Measurements from ENCODE around the gene MYOZ1.

MYOZ1 gene

DNA sequence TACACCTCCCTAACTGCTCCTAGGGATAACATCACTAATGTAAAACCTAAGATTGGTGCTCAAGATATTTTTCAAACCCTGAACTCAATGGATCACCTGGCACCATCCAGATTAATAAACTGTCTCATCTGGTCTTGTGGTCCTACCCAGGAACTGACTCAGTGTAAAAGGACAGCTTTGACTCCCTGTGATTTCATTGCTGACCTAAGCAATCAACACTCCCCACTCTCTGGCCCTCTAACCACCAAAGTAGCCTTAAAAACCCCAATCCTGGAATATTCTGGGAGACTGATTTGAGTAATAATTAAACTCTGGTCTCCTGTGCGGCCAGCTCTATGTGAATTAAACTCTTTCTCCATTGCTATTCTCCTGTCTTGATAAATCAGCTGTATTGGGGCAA is 43.9 kb downstream of the MYOZ1 start:
- no peak for DNase-seq (ENCODE audit: low read depth in 2 of 2)

- no peak for DNase-seq (ENCODE audit: low read depth in 2 of 2)
Measured at GRCh38 chr10:73593812-73594211, 47.5 kb downstream of the MYOZ1 start.

- DNase-seq (ENCODE audit: low read depth in 2 of 2) = no peak
Measured at GRCh38 chr10:73593110-73593509, 48.2 kb downstream of the MYOZ1 start.

- no peak for DNase-seq (ENCODE audit: low read depth in 2 of 2)
Measured at GRCh38 chr10:73591935-73592699, 49.2 kb downstream of the MYOZ1 start.

- no peak for DNase-seq (ENCODE audit: low read depth in 2 of 2)
Measured at GRCh38 chr10:73590881-73591799, 50.1 kb downstream of the MYOZ1 start, which contains the start of gene USP54. TSS of gene USP54 (minus strand) at chr10:73591342. CDS start at chr10:73575658, 15,684 bp downstream.

- no peak for DNase-seq (ENCODE audit: low read depth in 2 of 2)
Measured at GRCh38 chr10:73589563-73590126, 51.6 kb downstream of the MYOZ1 start.

- DNase-seq (ENCODE audit: low read depth in 2 of 2) = no peak
Measured at GRCh38 chr10:73588656-73589055, 52.6 kb downstream of the MYOZ1 start.

GRCh38 chr10:73586583-73586984 is 54.7 kb downstream of the MYOZ1 start:
- no peak for DNase-seq (ENCODE audit: low read depth in 2 of 2)

GRCh38 chr10:73585327-73585726 is 55.9 kb downstream of the MYOZ1 start:
- DNase-seq (ENCODE audit: low read depth in 2 of 2) = no peak

DNA sequence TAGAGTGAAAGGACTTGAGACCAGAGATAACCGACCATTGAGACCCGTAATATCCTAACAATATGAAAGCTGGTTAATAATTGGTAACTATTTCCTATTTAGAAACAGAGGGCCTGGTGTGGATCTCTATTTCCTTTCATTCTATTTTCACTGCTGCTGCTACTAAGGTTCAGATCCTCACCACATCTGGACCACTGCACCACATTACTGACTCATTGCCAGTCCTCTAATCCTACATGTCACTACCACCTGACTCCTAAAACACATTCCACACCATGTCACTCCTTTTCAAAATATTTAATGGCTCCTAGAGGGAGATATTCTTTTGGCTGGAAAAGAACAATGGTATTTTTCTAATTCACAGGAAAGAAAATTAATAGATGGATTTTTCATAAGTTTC is 56.5 kb downstream of the MYOZ1 start:
- DNase-seq (ENCODE audit: low read depth in 2 of 2) = no peak

DNA sequence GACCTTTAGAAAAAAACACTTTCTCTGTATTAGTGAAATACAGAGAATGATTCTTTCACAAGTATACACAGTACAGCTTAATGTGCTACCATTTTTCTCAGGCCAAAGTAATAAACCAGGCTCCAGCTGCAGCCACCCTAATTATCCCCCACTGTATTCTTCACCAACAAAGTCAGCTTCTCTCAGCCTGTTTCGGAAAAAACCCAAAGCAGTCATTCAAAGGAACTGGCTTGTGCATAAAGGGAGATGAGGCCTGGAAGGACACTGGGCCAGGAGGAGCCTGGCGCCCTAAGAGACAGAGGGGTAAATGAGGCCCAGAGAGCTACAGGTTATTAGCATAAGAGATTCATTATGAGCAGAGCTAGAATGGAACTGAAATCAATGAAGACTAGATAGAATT is 59.4 kb downstream of the MYOZ1 start:
- no peak for DNase-seq (ENCODE audit: low read depth in 2 of 2)

All from stimulated activated CD8-positive, alpha-beta memory T cell treated with anti-CD3 and anti-CD28 coated beads, Interleukin-2, amount 100 ng/mL, for 48 hours (primary cell).